Skeletal muscle tissue (tissue), 4 donors: ENCODE results near the gene DNM2. TPM values are rescaled to one million over a fixed set of nuclear protein-coding genes. Genes with fewer than 3 reads are reported as not detected.
"Not testable (repeated sequence)": the region's sequence is repeated elsewhere in the genome, so short reads cannot be mapped to it uniquely, and the experiment has no call there.

ENCODE experiments used
- H3K27ac ChIP-seq: one replicate; pipeline ENCODE4 v1.7.0; 2013; ENCODE audit warnings: mild to moderate bottlenecking, low read depth, low read length, inconsistent platforms
- H3K27me3 ChIP-seq, 3 donors: one replicate each; pipeline ENCODE4 v1.7.0; 2013; ENCODE audit warnings: low read length in 3 of 3; ENCODE audit not compliant: control insufficient read depth in 3 of 3, insufficient read depth in 3 of 3
- H3K36me3 ChIP-seq, 3 donors: one replicate each; pipeline ENCODE4 v1.7.0; 2013; ENCODE audit warnings: low read length in 3 of 3; ENCODE audit not compliant: control insufficient read depth in 3 of 3, insufficient read depth in 3 of 3
- H3K4me1 ChIP-seq, 3 donors: one replicate each; pipeline ENCODE4 v1.7.0; 2013; ENCODE audit warnings: low read length in 3 of 3, mild to moderate bottlenecking in 3 of 3; ENCODE audit not compliant: control insufficient read depth in 3 of 3, insufficient read depth in 3 of 3
- H3K4me3 ChIP-seq, 3 donors: one replicate each; pipeline ENCODE4 v1.7.0; 2013; ENCODE audit warnings: low read length in 3 of 3
- H3K9ac ChIP-seq, 3 donors: one replicate each; pipeline ENCODE4 v1.7.0; 2013; ENCODE audit warnings: low read length in 3 of 3, mild to moderate bottlenecking in 3 of 3, moderate library complexity in 2 of 3, low read depth in 1 of 3
- H3K9me3 ChIP-seq, 3 donors: one replicate each; pipeline ENCODE4 v1.7.0; 2013; ENCODE audit warnings: low read length in 3 of 3; ENCODE audit not compliant: control insufficient read depth in 3 of 3
- total RNA-seq: library from RNA; depleted of rRNA; stranded (reverse); fragments of >200 nt; gene quantifications from one replicate; pipeline ENCODE4 v1.2.3, GENCODE V29; 2014
- donor health status: Osteomylitis.

DNM2 gene
- 54.8 TPM for total RNA-seq

- Histone ChIP-seq H3K9me3 (no peaks in the 10 kb centered on the region), H3K9ac (peak within 1 kb of the TSS; percentile 89 to 96 (median 95)), H3K27me3 (no peaks in the 10 kb centered on the region), H3K4me3 (peak within 1 kb of the TSS; percentile 93 to 98 (median 97)), H3K36me3 (peaks cover 11 to 19% (median 19%) of the 10 kb centered on the region in 3 donors), H3K4me1 (peaks cover 23 to 25% (median 24%) of the 10 kb centered on the region in 3 donors), H3K27ac (peak within 1 kb of the TSS; percentile 91)
These were observed at the start of gene DNM2 for GRCh38 chr19:10717356-10718204. Gene DNM2, plus strand, starts transcription at chr19:10718079. Its CDS starts 164 bp downstream, at chr19:10718243.

GRCh38 chr19:10669246-10669645, 48.6 kb upstream of the DNM2 start:
- H3K9me3 ChIP-seq = no peaks in the 10 kb centered on the region
- no peak overlapping the region for H3K27ac ChIP-seq
- H3K27me3 ChIP-seq = no peaks in the 10 kb centered on the region
- peaks cover 11 to 30% (median 26%) of the 10 kb centered on the region in 3 donors for H3K4me1 ChIP-seq
- H3K9ac ChIP-seq = no peak overlapping the region
- no peak overlapping the region for H3K4me3 ChIP-seq
- peaks cover 11 to 25% (median 20%) of the 10 kb centered on the region in 3 donors for H3K36me3 ChIP-seq

GRCh38 chr19:10670182-10670581, 47.7 kb upstream of the DNM2 start:
- Histone ChIP-seq H3K27ac (no peak overlapping the region), H3K4me3 (no peak overlapping the region), H3K9ac (no peak overlapping the region), H3K4me1 (peaks cover 11 to 30% (median 26%) of the 10 kb centered on the region in 3 donors), H3K36me3 (peaks cover 11 to 29% (median 20%) of the 10 kb centered on the region in 3 donors), H3K27me3 (no peaks in the 10 kb centered on the region), H3K9me3 (no peaks in the 10 kb centered on the region)

DNA sequence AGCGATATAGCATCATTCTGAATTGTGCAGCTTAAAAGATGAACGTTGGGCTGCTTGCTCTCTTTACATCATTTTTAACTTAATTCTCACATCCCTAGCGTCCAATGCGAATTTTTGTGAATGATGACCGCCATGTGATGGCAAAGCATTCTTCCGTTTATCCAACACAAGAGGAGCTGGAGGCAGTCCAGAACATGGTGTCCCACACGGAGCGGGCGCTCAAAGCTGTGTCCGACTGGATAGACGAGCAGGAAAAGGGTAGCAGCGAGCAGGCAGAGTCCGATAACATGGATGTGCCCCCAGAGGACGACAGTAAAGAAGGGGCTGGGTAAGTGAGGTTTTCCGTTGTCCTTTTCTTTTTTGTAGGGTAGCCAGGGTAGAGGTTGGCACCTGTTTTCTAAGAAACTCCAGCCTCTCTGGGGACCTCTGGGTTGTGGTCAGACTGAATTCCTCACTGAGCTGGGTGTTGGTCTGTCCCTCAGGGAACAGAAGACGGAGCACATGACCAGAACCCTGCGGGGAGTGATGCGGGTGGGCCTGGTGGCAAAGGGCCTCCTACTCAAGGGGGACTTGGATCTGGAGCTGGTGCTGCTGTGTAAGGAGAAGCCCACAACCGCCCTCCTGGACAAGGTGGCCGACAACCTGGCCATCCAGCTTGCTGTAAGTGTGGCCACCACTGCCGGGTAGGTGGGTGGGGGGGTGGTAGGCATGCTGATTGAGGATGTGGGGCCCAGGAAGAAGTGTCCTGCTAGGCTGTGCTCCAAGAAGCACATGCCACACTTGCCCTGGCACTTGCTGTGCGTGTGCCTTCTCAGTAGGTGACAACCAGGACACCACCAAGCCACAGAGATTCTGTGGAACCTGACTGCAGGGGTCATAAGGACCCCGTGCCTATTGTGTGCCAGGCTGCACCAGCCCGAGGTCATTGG, 46.7 kb upstream of the DNM2 start:
- Histone ChIP-seq H3K9me3 (no peaks in the 10 kb centered on the region), H3K36me3 (peaks cover 17 to 35% (median 23%) of the 10 kb centered on the region in 3 donors), H3K9ac (no peak overlapping the region), H3K27me3 (no peaks in the 10 kb centered on the region), H3K27ac (no peak overlapping the region), H3K4me1 (peaks cover 11 to 30% (median 26%) of the 10 kb centered on the region in 3 donors), H3K4me3 (no peak overlapping the region)

DNA sequence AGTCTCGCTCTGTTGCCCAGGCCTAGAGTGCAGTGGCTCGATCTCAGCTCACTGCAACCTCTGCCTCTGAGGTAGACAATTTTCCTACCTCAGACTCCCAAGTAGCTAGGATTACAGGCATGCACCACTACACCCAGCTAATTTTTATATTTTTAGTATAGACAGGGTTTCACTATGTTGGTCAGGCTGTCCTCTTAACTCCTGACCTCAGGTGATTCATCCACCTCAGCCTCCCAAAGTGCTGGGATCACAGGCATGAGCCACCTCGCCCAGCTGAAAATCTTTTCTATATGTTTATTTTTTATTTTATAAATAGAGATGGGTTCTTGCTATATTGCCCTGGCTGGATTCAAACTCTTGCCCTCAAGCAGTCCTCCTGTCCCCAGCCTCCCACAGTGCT, 46.0 kb upstream of the DNM2 start:
- H3K27ac ChIP-seq, H3K9me3 ChIP-seq, H3K27me3 ChIP-seq, H3K9ac ChIP-seq, H3K4me3 ChIP-seq: not testable (repeated sequence)
- Histone ChIP-seq H3K36me3 (peaks cover 19 to 35% (median 24%) of the 10 kb centered on the region in 3 donors), H3K4me1 (peaks cover 11 to 30% (median 24%) of the 10 kb centered on the region in 3 donors)

- peaks cover 48 to 65% (median 53%) of the 10 kb centered on the region in 3 donors for H3K36me3 ChIP-seq
- not testable (repeated sequence) for H3K27me3 ChIP-seq, H3K27ac ChIP-seq, H3K9ac ChIP-seq, H3K4me3 ChIP-seq, H3K9me3 ChIP-seq
- peaks cover 11 to 20% (median 20%) of the 10 kb centered on the region in 3 donors for H3K4me1 ChIP-seq
These were observed 42.7 kb upstream of the DNM2 start for GRCh38 chr19:10675214-10675613.

DNA sequence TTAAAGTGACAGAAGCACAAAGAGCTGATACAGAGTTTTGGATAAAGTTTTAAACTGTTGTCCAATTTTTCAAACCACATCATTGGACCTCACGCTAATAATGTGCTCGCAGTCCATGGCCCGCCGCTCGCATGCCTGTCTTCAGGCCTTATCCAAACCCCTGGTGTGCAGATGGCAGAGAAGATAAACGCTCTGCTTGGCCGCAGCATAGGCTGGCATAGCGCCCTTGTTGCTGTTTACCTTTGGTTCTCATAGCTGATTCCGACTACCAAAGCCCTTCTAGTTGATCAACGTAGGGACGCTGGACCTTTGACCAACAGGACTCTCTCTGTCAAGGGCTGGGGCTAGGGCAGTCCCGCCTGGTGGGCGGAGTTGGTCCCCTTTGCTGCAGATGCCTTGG, 40.1 kb upstream of the DNM2 start:
- Histone ChIP-seq H3K27me3 (no peaks in the 10 kb centered on the region), H3K36me3 (peaks cover 66 to 76% (median 66%) of the 10 kb centered on the region in 3 donors)

GRCh38 chr19:10678813-10679212, 39.1 kb upstream of the DNM2 start:
- Histone ChIP-seq H3K27me3 (no peaks in the 10 kb centered on the region), H3K27ac (no peak overlapping the region), H3K9ac (no peak overlapping the region), H3K36me3 (peaks cover 75 to 76% (median 76%) of the 10 kb centered on the region in 3 donors), H3K4me3 (no peak overlapping the region), H3K4me1 (no peaks in the 10 kb centered on the region), H3K9me3 (no peaks in the 10 kb centered on the region)

More for the DNA sequence above, 40.1 kb upstream of the DNM2 start:
- Histone ChIP-seq H3K4me1 (peaks cover 0 to 6% (median 3%) of the 10 kb centered on the region in 3 donors), H3K9me3 (no peaks in the 10 kb centered on the region), H3K4me3 (no peak overlapping the region), H3K27ac (no peak overlapping the region), H3K9ac (no peak overlapping the region)

- Histone ChIP-seq H3K4me3 (no peak overlapping the region), H3K36me3 (peaks cover 82 to 85% (median 83%) of the 10 kb centered on the region in 3 donors)
These were observed 38.1 kb upstream of the DNM2 start for GRCh38 chr19:10679743-10680142.

More at GRCh38 chr19:10679743-10680142, 38.1 kb upstream of the DNM2 start:
- Histone ChIP-seq H3K27ac (no peak overlapping the region), H3K27me3 (no peaks in the 10 kb centered on the region), H3K4me1 (no peaks in the 10 kb centered on the region), H3K9me3 (no peaks in the 10 kb centered on the region), H3K9ac (no peak overlapping the region)
